HG03135 (cell line): ENCODE results near the gene SLIRP.
A peak's percentile ranks its signal among the peaks of the same experiment; 100 is the strongest.
"Not testable (repeated sequence)": the region's sequence is repeated elsewhere in the genome, so short reads cannot be mapped to it uniquely, and the experiment has no call there.

Experiments used
- ATAC-seq: cut with Tn5 transposase; IDR thresholded peaks from one replicate; pipeline ENCODE4 v1.9.1; 2021; ENCODE audit warnings: mild to moderate bottlenecking, moderate library complexity; ENCODE audit not compliant: unreplicated experiment

SLIRP gene

GRCh38 chr14:77707724-77708408 lies at the start of gene SLIRP, which contains the start of gene ALKBH1:
SLIRP (plus strand) TSS chr14:77708103; CDS start chr14:77708112, 9 bp downstream.
ALKBH1 (minus strand) TSS chr14:77708023; CDS start chr14:77708004, 19 bp downstream.
- peak; percentile 98 for ATAC-seq

GRCh38 chr14:77659831-77660230 lies 48.1 kb upstream of the SLIRP start:
- no peak for ATAC-seq

DNA sequence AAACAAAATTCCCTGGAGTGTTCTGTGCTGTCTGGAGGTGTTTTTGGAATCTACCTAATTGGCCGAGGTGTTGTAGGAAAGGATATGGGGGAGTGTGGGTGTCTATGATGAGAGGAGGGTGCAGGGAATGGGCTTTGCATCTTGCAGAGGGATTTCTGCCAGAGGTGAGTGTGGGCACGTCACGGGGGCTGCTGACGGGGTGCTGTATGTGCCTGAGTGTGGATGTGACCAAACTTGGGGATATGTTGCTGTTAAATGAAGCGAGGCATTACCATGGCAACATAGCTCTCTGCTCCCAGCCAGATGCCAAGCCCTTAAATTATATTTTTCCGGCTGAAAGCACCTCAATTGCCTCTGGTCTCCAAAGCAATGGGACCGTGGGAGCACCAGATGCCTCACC lies 47.1 kb upstream of the SLIRP start:
- ATAC-seq, result no peak

GRCh38 chr14:77661562-77661961 lies 46.3 kb upstream of the SLIRP start:
- not testable (repeated sequence) for ATAC-seq

GRCh38 chr14:77663293-77663692 lies 44.6 kb upstream of the SLIRP start:
- no peak for ATAC-seq

DNA sequence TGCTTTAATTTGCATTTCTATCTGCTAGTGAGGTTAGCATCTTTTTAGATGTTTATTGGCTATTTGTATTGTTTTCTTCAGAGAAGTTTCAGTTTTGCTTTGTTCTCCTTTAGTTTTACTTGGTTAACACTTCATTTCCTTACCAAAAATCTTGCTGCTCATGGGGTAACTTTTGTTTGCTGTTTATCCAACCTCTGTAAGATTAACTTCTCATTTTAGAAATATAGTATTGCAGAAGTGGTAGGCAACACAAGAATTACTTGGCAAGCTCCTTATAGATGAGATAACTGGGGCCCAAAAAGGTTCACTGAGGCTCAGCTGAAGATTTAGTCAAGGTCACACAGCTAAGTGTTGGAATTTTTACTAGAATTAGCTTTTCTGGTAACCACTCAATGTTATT lies 40.6 kb upstream of the SLIRP start:
- ATAC-seq, result no peak

GRCh38 chr14:77673193-77673592 lies 34.7 kb upstream of the SLIRP start:
- no peak for ATAC-seq

DNA sequence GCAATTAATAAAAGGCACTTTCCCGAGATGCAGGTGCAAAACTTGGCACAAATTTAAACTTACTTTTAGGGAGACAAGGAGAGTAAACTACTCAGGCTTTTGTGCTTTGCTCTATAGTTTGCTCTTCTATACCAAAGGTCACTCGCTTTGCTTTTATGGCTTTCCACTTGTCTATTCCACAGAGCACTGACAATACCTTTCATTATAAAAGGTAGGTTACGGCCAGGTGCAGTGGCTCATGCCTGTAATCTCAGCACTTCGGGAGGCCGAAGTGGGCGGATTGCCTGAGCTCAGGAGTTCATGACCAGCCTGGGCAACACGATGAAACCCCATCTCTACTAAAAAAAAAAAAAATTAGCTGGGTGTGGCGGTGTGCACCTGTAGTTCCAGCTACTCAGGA lies 33.0 kb upstream of the SLIRP start:
- no peak for ATAC-seq

- no peak for ATAC-seq
Observed at GRCh38 chr14:77681196-77682157, 26.4 kb upstream of the SLIRP start.

- ATAC-seq, result no peak
Observed at GRCh38 chr14:77682158-77682553, 25.7 kb upstream of the SLIRP start.

DNA sequence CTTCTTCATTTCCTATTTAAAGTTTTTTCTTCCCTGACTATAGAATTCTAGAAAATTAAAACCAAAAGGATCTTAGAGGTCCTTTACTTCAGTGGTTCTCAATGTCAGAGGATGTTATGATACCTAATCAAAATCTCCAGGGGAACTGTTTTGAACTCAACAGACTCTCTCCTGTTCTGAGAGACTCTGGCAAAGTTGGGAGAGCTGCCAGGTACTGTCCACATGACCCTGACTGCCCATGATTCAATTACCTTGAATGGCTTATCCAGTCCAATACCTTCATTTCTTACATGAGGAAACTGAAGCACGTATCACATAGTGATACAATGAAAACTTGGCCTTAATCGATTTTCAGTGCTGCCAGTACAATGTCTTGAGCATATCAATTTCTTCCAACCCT lies 16.6 kb upstream of the SLIRP start:
- no peak for ATAC-seq

DNA sequence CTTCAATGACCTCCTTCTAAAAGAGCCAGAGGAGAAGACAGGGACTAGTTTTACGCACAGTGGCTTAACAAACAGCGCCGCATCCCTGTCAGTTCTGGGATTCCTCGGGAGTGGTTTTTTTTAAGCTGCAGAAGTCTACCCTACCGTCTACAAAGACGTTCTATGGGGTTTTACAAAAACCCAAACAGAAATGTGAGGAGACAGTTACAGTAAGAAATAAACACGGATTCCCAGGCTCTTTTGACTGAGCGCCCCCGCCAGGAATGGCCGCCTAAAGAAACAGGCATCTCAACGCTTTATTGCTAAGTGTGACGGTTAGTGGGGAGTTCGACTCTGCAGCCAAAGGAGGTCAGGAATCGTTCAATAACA lies 564 bp upstream of the SLIRP start:
- peak; percentile 16 for ATAC-seq

GRCh38 chr14:77708749-77709148 lies 846 bp downstream of the SLIRP start:
- ATAC-seq, result no peak

DNA sequence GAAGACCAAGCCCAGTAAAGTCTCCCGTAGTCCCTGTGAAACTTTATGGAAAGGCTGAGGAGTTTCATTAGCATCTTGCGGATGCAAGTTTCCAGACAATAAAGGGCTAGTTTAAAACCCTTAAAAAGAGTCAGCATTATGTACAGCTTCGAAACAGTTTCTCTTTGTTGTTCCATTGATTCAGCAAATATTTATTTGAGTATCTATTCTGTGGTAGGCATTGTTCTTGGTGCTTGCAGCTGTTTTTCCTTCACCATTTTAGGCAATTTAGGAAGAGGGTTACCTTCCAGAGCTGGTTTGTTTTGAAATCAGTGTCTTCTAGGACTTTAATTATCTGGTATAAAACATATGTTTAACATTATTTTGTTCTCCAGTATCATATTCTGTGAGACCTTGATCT lies 1.5 kb downstream of the SLIRP start:
- no peak for ATAC-seq

DNA sequence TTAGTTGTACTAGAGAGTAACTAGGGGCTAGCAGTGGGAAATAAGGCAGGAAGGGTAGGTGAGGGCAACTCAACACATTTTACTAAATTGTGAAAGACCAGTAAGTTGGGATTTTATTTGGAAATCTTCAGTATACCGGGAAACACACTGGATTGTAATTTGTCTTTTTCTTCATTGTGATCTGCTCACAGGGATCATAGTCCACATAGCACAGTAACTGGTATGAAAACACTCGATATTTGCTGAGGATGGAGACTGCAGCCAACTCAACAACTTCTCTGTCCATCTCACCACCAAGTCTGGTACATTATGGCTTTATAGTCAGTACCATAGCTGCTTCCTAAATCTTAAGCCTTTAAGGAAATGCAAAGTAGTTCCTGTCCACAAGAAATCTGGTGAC lies 2.5 kb downstream of the SLIRP start:
- no peak for ATAC-seq

DNA sequence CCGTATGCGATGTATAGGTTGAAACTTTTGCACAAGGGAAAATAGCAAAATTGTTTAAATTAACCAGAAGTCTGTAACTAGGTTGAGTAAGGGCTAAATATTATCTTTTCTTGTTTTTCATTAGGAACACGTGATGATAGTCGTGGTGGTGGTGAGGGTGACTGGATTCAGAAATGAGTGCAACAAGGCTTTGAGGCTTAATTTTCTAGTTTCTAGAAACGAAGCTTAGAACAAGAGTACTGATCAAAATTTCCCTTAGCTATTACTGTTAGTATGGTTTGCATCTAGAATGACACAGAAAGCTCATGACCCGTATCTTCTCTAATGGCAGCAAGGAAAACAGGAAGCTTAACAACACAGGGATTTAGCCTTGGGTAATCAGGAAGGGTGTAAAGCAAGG lies 7.0 kb downstream of the SLIRP start:
- no peak for ATAC-seq

- ATAC-seq, result no peak
Observed at GRCh38 chr14:77717608-77718305, 9.9 kb downstream of the SLIRP start.

GRCh38 chr14:77721437-77721836 lies 13.5 kb downstream of the SLIRP start:
- ATAC-seq, result no peak

- no peak for ATAC-seq
Observed at GRCh38 chr14:77722301-77722700, 14.4 kb downstream of the SLIRP start.

GRCh38 chr14:77730976-77731497 lies 23.1 kb downstream of the SLIRP start:
- no peak for ATAC-seq

GRCh38 chr14:77738559-77739250 lies 30.8 kb downstream of the SLIRP start:
- no peak for ATAC-seq
